Caco-2 (cell line): Measurements from ENCODE around the gene RAB7B. TPM values are rescaled to one million over a fixed set of nuclear protein-coding genes. Genes with fewer than 3 reads are reported as not detected.

Experiments
- BruUV-seq: library from RNA; stranded (reverse); fragments of 400-500 nt; replicated peaks from 2 replicates; lab custom pipeline; 2021; lab: Mats Ljungman, UMichigan
- CTCF ChIA-PET: fragments of 300-600 bp; sonication (Branson Sonifier 250); formaldehyde crosslinking; loops from one replicate; lab custom pipeline; 2022; ENCODE audit warnings: antibody characterized with exemption; lab: Charles Lee
- POLR2A ChIA-PET: fragments of 300-600 bp; sonication (Branson Sonifier 250); formaldehyde crosslinking; loops from one replicate; lab custom pipeline; 2022; ENCODE audit warnings: antibody characterized with exemption; lab: Charles Lee
- DNase-seq, 2 experiments: peaks; one replicate each; pipeline versions ENCODE4 v3.0.0 to v3.0.0-alpha.2; 2020 to 2022
- H3K27me3 ChIP-seq: replicated peaks from 2 replicates; pipeline ENCODE4 v1.6.0; 2011; ENCODE audit warnings: low read length; ENCODE audit not compliant: control insufficient read depth, insufficient read depth
- H3K36me3 ChIP-seq: 2 replicates; pipeline ENCODE4 v1.5.1; 2011; ENCODE audit warnings: low read length; ENCODE audit not compliant: control insufficient read depth, insufficient read depth
- H3K4me1 ChIP-seq: fragments of 250-450 bp; sonication (Bioruptor Pico); 2 replicates; pipeline ENCODE4 v1.5.1; 2020; ENCODE audit warnings: mild to moderate bottlenecking
- H3K4me3 ChIP-seq: 2 replicates; pipeline ENCODE4 v1.5.1; 2011; ENCODE audit warnings: low read depth, mild to moderate bottlenecking, control low read depth, low read length
- H3K9me3 ChIP-seq: fragments of 250-450 bp; sonication (Bioruptor Pico); 2 replicates; pipeline ENCODE4 v1.5.1; 2020; ENCODE audit warnings: mild to moderate bottlenecking, moderate library complexity
- H3K27ac Mint-ChIP-seq: one replicate; pipeline ENCODE4 v1.8.0; 2022; ENCODE audit warnings: mixed read lengths; ENCODE audit not compliant: unreplicated experiment
- H3K27me3 Mint-ChIP-seq: one replicate; pipeline ENCODE4 v1.8.0; 2022; ENCODE audit warnings: mixed read lengths; ENCODE audit not compliant: insufficient read depth, unreplicated experiment
- H3K36me3 Mint-ChIP-seq: one replicate; pipeline ENCODE4 v1.8.0; 2022; ENCODE audit warnings: mild to moderate bottlenecking, mixed read lengths; ENCODE audit not compliant: insufficient read depth, unreplicated experiment
- H3K4me1 Mint-ChIP-seq: one replicate; pipeline ENCODE4 v1.8.0; 2022; ENCODE audit warnings: low read depth, mixed read lengths; ENCODE audit not compliant: unreplicated experiment
- H3K4me3 Mint-ChIP-seq: one replicate; pipeline ENCODE4 v1.8.0; 2022; ENCODE audit warnings: mild to moderate bottlenecking, moderate library complexity, mixed read lengths; ENCODE audit not compliant: unreplicated experiment
- H3K9me3 Mint-ChIP-seq: one replicate; pipeline ENCODE4 v1.8.0; 2022; ENCODE audit warnings: mixed read lengths; ENCODE audit not compliant: unreplicated experiment
- intact Hi-C: fragments of 100-400 bp; cut with micrococcal nuclease; formaldehyde crosslinking; loops from one replicate; pipeline ENCODE4 v1.10.0; 2022; ENCODE audit not compliant: unreplicated experiment
- total RNA-seq: library from RNA; stranded (reverse); gene quantifications from 2 replicates; pipeline ENCODE4 v1.2.3, GENCODE V29; 2022
- TF ChIP-seq, protein P1 (sequence below), 2 experiments: fragments of 200-600 bp in 1 of 2; IDR thresholded peaks; 1 replicate in 1 of 2; 2 replicates in 1 of 2; pipeline versions ENCODE4 v1.5.1 to v1.8.0; 2011 to 2022; ENCODE audit warnings: antibody characterized with exemption in 1 of 2, control low read depth in 1 of 2, inconsistent platforms in 1 of 2, low read depth in 1 of 2, low read length in 1 of 2, mild to moderate bottlenecking in 1 of 2, moderate library complexity in 1 of 2; ENCODE audit not compliant: insufficient read depth in 1 of 2, severe bottlenecking in 1 of 2, unreplicated experiment in 1 of 2

RAB7B gene
- total RNA-seq, 1 experiment from 2014 or later, result not detected

DNA sequence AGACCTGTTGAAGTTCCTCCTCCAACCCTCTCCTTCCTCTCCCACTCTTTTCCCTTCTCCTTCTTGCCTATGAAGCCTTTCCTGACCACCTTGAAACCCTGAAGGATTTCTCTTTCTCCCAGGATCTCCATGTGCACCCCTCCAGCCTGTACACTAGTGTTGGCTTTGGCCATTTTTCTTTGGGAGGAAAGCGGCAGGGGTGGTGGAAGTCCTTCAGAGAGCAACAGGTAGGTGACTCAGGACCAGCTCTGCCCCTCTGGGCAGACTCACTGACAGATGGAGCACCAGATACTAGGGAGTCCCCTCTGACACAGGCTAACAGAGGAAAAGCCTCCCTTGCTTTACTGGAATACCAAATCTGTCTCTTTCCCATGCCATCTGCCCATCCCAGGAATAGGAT, 64.5 kb downstream of the RAB7B start:
- Histone ChIP-seq H3K4me1 (peaks cover 20% of the 10 kb centered on the region), H3K36me3 (no peaks in the 10 kb centered on the region), H3K4me3 (no peak overlapping the region), H3K9me3 (no peaks in the 10 kb centered on the region), H3K27me3 (no peaks in the 10 kb centered on the region)
- intact Hi-C loops, result no loop called here
- Mint-ChIP-seq H3K9me3 (no peaks in the 10 kb centered on the region), H3K27ac (no peak overlapping the region), H3K27me3 (no peaks in the 10 kb centered on the region), H3K36me3 (peaks cover 5% of the 10 kb centered on the region), H3K4me1 (peaks cover 21% of the 10 kb centered on the region), H3K4me3 (no peak overlapping the region)
- no peak for DNase-seq
- ChIA-PET POLR2A (no interaction called here), CTCF (interaction anchor here (1.0 kb wide), 1 partner anchor 38 kb away, joined by 6 read pairs; no protein-coding TSS in a partner anchor)
- TF ChIP-seq, protein P1, sequence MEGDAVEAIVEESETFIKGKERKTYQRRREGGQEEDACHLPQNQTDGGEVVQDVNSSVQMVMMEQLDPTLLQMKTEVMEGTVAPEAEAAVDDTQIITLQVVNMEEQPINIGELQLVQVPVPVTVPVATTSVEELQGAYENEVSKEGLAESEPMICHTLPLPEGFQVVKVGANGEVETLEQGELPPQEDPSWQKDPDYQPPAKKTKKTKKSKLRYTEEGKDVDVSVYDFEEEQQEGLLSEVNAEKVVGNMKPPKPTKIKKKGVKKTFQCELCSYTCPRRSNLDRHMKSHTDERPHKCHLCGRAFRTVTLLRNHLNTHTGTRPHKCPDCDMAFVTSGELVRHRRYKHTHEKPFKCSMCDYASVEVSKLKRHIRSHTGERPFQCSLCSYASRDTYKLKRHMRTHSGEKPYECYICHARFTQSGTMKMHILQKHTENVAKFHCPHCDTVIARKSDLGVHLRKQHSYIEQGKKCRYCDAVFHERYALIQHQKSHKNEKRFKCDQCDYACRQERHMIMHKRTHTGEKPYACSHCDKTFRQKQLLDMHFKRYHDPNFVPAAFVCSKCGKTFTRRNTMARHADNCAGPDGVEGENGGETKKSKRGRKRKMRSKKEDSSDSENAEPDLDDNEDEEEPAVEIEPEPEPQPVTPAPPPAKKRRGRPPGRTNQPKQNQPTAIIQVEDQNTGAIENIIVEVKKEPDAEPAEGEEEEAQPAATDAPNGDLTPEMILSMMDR (IDR thresholded peaks at IDR 0.05; ENCODE audit: insufficient read depth in 1 of 2, low read depth in 1 of 2, low read length in 1 of 2, severe bottlenecking in 1 of 2, unreplicated experiment in 1 of 2), result no peak
- no TSS peak for BruUV-seq

DNA sequence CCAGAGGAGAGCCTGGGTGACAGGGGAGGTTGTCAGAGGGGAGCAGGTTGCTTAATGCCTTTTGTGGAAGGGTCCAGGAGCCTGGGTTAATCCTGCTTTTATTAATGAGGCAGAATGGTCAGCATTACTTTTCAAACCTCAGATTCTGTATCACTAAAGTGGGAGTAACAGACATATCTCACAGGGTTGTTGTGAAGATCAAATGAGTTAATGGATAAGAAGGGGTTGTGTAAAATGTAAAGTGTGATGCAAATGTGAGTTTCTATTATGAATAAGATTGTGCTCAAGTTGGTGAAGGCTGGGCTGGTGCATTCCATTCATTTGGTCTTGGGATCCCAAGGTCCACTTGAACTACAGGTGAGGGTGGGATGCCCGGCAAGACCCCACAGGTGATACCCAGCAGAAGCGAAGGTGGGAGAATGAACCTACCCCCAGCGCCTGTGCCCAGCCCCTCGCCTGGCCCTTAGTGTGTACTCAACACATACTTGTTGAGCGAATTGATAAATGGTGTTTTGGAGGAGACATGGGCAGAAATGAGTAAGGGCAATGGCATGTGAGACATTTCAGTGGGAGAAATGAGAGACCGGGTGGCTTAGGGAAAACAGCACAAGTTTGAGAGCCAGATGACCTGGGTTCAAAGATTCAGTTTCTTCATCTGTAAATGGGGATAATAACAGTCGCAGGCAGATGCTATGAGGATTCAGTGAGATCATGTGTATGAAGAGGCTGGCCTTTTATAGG, 66.2 kb downstream of the RAB7B start:
- ChIA-PET POLR2A (no interaction called here), CTCF (no interaction called here)
- peaks cover 5% of the 10 kb centered on the region for H3K36me3 Mint-ChIP-seq
- H3K27ac Mint-ChIP-seq, result peak overlapping the region; percentile 85
- no peaks in the 10 kb centered on the region for H3K9me3 Mint-ChIP-seq
- H3K4me3 ChIP-seq, result no peak overlapping the region
- no peaks in the 10 kb centered on the region for H3K27me3 Mint-ChIP-seq
- H3K36me3 ChIP-seq, result no peaks in the 10 kb centered on the region
- H3K27me3 ChIP-seq, result no peaks in the 10 kb centered on the region
- intact Hi-C loops, result no loop called here
- BruUV-seq, result no TSS peak
- DNase-seq, result peak; percentile 22 to 43
- H3K9me3 ChIP-seq, result no peaks in the 10 kb centered on the region
- TF ChIP-seq, protein P1 (IDR thresholded peaks at IDR 0.05; ENCODE audit: insufficient read depth in 1 of 2, low read depth in 1 of 2, low read length in 1 of 2, severe bottlenecking in 1 of 2, unreplicated experiment in 1 of 2), result no peak
- H3K4me1 ChIP-seq, result peaks cover 16% of the 10 kb centered on the region
- H3K4me1 Mint-ChIP-seq, result peaks cover 14% of the 10 kb centered on the region
- no peak overlapping the region for H3K4me3 Mint-ChIP-seq

DNA sequence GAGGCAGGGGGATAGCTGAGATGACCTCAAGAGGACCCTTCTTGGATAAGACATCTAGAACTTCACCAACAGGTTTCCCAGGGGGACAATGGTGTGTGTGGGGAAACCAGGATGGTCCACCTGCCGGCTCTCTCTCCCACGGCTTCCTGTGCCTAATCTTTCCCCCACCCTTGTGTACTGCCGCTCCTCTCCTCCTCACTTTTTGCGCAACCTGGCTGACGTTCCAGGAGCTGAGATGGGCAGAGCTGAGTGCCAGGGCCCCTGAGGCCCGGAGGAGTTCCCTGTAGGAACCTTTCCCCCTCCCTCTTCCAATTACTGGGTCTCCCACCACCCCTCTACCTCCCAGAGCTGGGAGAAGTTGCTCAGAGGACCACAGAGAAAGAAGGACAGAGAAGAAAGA, 66.9 kb downstream of the RAB7B start:
- no peak overlapping the region for H3K4me3 Mint-ChIP-seq
- H3K27ac Mint-ChIP-seq, result peak overlapping the region; percentile 85
- intact Hi-C loops, result no loop called here
- H3K27me3 Mint-ChIP-seq, result no peaks in the 10 kb centered on the region
- H3K27me3 ChIP-seq, result no peaks in the 10 kb centered on the region
- H3K4me1 ChIP-seq, result peaks cover 16% of the 10 kb centered on the region
- peaks cover 14% of the 10 kb centered on the region for H3K4me1 Mint-ChIP-seq
- H3K9me3 ChIP-seq, result no peaks in the 10 kb centered on the region
- DNase-seq, result no peak
- ChIA-PET POLR2A (no interaction called here), CTCF (no interaction called here)
- no peak overlapping the region for H3K4me3 ChIP-seq
- no TSS peak for BruUV-seq
- H3K36me3 Mint-ChIP-seq, result peaks cover 5% of the 10 kb centered on the region
- no peaks in the 10 kb centered on the region for H3K36me3 ChIP-seq
- H3K9me3 Mint-ChIP-seq, result no peaks in the 10 kb centered on the region
- TF ChIP-seq, protein P1 (IDR thresholded peaks at IDR 0.05; ENCODE audit: insufficient read depth in 1 of 2, low read depth in 1 of 2, low read length in 1 of 2, severe bottlenecking in 1 of 2, unreplicated experiment in 1 of 2), result no peak
